ENCODE measurements around the gene TBC1D22A.

The TBC1D22A gene

DNA sequence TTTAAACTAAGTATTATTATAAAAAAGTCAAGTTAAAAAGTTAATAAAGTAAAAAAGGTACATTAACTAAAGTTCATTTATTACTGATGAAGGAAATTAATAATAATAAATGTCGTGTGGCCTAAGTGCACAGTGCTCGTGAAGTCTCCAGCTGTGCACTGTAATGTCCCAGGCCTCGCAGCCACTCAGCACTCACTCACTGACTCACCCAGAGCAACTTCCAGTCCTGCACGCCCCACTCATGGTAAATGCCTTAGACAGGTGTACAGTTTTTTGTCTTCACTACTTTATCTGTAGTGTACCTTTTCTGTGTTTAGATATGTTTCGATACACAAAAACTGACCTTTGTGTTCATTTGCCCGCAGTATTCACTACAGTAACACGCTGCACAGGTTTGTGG is 175.5 kb downstream of the TBC1D22A start:
- no peak for DNase-seq

DNA sequence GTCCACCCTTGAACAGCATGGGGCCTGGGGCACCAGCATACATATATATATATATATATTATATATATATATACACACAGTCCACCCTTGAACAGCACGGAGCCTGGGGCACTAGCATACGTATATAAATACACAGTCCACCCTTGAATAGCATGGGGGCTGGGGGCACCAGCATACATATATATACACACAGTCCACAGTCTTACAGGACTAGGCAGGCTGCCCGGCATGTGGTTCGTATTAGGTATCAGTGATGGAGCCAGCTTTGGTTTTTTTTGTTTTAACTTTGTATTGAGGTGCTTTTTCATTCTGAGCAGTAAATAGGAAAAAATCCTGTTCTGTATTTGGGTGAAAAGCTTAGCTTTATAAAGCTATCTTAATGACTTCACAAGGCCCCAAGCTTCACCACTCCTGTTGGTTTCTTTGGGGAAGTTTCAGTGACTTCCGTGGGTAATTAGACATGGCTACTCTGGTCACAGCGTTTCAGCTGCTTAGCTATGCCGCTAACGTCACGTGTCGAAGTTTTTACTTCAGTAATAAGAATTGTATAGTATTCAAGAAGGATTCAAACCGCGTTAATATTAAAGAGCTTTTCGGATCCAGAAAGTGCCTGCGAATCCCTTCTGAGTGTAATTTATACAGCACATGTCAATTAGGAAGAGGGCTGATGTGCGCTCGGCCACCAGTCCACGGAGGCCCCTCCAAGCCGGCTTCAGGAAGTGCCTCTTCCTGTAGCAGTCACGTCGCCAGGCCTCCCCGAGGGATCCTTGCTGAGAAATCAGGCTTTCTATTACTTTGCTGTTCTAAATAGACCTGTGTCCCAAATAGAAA is 179.7 kb downstream of the TBC1D22A start:
- DNase-seq, result no peak

DNA sequence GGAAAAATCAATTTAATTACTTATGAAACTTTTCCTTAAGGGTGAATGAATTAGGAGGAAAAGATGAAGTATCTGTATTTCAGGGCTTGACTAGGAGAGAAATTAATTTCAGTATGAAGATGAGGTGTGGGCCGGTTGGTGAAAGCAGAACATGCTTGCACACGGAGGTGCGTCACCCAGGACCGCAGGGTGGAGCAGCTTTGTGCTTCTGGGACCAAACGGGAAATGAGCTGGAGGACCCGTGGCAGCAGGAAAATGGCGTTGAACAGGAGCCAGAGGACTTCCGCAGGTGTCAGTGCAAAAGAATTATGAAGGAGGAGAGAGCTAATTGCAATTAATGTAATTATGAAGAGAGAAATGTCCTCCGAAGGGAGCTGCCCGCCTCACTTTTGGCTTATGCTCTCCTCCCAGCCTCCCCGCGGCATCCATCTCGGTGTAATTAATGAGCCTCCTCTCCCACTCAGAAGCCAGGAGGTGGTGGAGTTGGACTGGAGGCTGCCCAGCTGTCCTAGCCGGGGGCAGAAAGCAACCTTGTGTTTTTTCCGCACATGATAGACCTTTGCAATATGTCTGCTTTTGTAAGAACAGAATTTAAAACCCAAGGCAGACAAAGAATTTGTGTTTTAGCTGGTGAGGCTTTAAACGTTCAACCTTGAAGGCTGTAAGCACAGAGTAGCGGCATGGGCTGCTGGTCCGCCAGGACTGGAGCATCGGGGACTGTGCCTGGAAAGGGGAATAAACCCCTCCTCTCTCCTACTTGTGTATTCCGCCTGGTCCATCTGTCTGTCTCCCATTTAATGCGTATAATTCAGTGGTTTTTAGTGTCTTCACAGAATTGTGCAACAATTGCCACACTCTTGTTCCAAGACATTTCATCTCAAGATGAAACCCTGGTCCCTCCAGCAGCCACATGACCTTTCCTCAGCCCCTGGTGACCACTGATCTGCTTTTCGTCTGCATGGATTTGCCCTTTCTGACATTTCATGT is 180.6 kb downstream of the TBC1D22A start:
- DNase-seq, result no peak

DNA sequence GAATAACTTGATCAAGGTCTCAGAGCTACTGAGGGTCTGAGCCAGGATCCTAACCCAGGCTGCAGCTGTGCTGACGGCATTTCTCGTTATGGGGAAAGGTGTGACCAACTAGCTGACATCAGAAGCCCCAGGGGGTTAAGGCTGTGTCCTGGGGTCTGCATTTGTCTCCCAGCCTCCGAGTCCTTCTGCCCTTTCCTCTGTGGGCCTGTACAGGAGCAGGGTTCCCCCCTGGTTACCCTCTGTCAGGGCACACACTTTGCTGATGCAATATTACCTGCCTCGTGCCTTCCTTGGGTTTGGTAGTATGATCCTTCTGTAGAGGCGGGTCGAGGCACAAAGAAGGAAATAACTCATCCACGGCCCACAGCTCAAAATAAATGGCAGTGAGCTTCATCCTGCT is 183.0 kb downstream of the TBC1D22A start:
- DNase-seq, result no peak

DNA sequence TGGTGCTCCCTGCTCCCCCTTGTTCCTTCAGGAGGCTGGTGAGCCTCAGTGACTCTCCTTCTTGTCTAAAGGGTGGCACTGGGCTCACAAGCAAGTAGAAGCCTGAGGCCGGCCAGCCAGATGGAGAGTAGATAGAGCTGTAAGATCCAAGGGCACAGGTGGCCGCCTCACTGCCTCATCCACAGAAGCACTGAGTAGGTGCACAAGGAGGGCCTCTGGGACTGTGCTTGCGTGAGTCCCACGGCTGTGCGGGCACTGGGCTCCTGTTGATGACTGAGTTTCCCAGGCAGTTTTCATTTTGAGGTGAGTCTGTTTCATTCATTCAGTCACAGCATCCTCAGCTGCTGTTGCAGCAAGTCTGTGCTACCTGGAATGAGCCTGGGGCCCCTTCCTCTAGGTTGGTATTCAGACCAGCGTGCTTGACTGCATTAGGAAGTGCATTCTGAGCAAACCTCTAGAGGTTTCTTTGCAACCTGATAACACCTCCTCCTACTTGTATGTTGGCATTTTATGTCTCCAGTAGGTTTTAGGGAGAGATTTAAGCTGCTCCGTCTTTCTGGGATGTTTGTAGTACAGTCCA is 184.0 kb downstream of the TBC1D22A start:
- no peak for DNase-seq

DNA sequence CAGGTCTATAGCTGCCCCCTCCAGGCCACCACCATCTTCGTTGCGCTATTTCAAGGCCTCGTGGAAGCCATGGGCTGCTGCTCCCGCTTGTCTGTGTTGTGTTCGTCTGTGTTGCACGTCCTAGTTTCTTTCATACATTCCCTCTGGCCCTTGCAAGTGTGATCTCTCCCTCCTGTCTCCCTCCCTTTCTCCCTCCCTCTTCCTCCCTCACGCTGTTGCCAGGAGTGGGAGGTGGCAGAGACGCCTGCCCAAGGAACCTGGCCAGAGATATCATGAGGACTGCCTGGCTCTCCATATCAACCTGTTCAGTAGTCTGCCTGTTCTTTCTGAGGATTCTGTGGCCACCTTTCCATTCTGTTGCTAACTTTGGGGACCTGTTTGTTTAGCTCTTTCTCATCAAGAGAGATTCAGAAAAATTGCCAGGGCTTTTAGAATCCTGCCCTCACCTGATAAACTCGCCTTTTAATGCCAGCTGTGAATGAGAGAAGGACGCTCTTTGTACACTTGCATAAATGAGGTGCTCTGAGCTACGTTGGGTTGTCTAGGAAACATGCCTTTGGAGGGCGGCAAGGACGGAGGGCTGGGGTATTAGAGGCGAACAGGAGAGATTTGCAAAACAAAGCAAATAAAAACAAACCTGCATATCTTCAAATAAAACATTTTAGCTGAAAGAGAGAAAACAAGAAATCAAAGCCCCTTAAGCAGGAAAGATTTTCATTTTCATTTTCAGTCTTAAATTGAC is 185.2 kb downstream of the TBC1D22A start:
- no peak for DNase-seq

DNA sequence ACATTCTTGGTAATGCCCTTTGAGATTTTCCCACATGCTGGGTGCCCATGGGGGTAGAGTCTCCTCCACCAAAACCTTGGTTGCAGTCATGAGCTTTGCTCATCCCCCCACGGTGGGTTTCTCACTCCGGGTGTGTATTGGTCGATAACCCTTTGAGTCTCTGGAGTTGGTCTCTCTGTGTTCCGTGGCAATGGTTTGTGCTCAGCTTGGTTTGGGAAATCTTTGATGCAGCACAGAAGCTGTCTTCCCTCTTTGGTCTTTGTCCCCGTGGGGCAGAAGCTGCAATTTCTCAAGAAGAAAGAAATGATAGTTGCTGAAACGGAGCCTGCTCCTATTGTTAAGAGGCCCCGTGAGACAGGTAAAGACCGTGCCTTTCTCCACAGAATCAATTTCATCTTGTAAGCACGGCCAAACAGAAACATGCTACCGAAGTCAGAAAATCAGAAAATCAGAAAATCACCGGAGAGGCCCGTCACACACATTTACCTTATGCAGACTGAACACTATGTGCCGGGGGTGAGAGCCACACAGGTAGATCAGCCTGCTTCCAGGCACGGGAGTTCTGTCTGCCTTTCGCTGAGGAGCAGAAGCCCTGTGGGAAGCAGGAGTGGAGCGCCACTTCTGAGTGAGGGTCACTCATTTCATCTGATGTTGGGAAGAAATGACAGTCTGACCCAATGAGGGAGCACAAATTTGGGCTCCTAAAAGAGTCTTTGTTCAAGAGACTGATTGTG is 186.1 kb downstream of the TBC1D22A start:
- no peak for DNase-seq

DNA sequence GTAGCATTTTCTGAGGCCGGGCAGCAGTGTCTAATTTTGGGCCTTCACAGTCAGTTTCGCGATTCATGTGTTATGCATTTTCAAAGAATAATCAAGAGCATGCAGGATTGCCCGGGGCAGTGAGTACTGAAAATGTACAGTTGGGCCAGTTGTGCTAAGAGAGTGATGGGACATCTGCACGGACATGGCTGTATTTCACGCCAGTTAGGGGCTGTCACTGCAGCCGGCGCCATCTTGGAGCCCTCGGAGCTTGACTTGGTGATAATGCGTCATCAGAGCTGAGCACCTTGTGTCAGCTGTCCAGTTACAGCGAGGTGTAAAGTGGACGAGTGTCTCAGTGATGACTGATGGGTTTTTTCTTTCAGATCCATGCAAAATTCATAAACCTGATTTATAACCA is 188.9 kb downstream of the TBC1D22A start:
- no peak for DNase-seq

DNA sequence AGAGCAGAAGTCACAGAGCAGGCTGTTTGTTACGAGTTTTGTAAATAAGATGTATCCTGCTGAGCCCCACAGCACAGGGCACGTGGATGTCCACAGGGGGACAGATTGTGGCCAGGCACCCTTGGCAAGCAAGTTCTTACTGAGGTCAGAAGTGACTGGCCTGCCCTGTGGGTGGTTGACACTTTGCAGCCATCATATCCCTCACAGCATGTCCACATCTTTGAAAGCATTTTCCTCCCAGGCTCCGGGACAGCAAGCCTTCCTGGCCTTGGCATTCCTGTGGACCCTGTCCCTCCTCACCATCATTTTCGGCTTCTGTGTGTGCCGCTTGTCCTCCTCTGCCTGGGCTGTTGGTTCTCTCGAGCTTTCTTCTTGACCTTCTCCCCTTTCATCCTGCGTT is 189.5 kb downstream of the TBC1D22A start:
- DNase-seq, result no peak

DNA sequence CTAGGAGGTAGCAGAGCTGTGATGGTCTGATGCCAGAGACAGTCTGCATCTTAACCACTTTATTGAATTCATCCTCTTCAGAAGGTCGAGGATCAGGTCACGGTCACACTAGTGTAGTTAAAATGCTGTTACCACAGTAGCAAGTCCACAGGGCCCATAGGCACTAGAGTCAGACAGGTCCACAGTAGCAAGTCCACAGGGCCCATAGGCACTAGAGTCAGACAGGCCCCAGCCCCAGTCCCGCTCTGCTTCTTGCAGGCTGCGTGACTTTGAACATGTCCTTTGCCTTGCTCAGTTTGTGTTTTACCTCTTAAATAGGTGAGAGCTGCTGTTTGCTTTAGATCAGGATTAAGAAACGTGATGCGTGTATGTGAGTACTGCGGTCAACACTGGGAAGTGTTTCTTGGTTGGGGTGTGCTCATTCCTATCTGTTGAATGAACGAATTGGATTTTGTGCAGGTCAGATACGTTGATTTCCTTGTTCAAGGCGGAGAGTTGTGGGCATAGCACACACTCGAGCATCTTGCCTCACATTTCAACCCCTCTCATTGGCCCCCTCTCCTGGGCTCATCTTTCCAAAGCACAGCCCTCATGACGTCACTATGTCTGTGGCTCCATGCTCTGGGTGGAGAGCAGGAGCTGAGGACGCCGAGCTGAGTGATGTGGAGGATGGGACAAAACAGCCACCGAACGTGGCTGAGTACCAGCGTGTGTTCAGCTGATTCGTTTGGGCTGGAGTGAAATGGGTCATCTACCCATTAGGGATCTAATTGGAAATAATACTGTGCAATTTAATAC is 191.7 kb downstream of the TBC1D22A start:
- no peak for DNase-seq

DNA sequence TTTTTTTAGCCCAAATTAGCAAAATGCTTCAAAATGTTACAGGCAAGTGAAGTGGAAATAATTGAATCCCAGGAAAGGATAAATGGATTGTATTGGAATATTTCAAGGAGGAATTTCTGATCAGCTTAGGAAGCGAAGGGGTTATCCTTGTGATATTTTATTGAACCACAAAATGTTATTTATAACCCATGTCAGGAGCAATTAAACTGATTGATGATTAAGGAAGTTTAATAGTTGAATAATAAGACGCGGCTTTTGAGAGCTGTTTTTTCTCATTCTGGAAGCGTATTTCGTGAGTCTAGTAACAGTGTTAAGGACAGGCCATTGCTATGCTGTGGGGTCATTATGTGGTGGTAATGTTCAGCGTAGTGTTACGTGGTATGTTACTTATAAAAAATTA is 192.3 kb downstream of the TBC1D22A start:
- no peak for DNase-seq

DNA sequence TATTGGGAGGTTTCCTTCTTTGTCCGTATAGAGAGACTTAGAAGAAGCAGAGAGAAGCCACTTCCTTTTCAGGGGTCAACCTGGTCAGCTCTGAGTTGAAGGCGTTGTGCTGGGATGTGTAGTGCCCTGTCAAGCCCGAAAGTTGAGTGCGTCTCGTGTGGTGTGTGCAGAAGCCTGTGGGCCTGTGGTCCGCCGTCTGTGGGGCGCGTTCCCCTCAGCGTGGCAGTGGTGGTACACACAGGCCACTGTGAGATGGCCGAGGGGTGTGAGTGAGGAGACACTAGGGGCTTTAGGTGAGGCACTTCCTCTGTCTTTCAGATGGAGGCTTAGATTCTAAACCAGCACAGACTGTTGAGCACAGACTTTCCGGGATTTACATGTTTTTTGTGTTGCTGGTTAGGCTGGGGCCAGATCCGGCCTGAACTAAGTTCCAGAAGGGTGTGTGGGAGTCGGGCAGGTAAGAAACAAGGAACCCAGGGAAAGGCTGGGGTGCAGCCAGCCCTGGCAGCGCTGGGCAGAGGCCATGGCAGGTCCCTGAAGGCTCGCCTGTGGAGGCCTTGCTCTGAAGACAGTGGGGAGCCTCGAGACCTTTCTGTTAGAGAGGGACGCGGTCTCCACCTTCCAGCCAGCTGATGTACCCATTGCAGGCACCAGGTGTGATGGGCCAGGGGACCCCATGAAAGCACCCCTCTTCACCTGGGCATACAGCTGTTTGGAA is 194.2 kb downstream of the TBC1D22A start:
- DNase-seq, result no peak

DNA sequence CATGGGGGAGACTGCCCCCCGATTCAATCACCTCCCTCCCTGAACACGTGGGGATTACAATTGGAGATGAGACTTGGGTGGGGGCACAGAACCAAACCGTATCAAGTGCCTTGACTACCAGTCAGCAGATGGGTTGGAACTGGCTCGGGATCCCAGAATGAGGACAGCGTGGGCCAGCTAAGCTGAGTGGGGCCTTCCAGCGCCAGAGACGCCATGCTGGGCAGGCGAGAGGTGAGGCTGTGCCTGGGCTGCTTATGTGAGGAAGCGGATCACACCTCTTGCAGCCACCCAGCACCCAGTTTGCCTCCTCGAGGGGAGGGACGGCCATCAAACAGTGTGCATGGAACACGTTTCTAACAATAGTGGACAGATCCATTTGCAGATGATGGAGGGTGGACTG is 195.1 kb downstream of the TBC1D22A start:
- DNase-seq, result no peak

DNA sequence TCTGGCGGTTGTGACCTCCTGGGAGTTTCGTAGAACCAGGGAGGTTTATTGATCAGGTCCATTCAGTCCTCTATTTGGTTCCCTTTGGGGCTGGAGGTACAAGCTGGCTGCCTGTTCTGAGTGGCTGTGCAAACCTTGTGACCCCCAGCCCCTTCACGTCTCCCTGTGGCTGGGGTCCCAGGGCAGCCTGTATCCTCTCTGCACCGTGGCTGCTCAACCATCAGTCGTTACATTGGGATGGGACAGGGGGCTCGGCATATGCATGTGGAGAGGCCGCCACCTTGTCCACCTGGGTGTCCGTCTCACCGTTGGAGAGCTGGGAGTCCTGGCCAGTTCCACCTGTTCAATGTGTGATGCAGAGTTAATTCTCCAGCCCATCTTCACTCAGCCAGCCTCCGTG is 195.7 kb downstream of the TBC1D22A start:
- no peak for DNase-seq

DNA sequence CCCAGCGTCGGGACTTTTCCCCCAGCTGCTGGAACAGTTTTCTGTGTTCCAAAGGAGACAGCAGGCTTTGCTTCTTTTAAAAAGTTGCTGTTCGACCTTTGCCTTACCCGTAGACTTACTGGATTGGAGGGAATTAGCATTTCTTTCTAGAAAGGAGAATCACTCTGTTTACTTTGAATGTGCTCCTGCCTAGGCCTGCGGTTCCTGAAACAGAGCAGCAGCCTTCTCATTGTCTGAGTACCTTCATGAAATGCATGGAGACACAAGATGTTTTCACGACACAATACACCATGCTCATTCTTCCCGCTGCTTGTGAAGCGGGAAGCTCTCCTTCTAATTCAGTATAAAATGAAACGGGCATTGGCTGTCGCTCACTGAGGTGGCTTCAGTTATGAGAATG is 196.2 kb downstream of the TBC1D22A start:
- DNase-seq, result no peak

DNA sequence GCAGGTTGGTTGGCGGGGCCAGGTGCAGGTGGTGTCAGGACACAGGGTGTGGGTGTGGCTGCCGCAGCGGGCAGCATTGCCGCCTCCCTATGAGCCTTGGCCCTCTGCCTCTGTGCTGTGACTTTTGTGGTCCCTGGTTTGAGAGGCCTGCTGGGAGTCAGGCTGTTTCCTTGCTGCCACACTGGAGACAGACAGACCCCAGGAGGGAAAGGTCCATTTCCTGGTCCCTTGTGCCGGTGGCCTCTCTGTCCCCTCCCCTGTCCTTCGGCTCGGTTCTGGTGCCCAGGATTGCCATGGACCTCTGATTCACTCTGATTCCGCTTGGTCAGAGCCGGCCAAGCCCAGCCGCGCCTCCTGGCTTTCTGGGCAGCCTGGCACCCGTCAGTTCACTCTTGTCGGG is 196.9 kb downstream of the TBC1D22A start:
- no peak for DNase-seq

DNA sequence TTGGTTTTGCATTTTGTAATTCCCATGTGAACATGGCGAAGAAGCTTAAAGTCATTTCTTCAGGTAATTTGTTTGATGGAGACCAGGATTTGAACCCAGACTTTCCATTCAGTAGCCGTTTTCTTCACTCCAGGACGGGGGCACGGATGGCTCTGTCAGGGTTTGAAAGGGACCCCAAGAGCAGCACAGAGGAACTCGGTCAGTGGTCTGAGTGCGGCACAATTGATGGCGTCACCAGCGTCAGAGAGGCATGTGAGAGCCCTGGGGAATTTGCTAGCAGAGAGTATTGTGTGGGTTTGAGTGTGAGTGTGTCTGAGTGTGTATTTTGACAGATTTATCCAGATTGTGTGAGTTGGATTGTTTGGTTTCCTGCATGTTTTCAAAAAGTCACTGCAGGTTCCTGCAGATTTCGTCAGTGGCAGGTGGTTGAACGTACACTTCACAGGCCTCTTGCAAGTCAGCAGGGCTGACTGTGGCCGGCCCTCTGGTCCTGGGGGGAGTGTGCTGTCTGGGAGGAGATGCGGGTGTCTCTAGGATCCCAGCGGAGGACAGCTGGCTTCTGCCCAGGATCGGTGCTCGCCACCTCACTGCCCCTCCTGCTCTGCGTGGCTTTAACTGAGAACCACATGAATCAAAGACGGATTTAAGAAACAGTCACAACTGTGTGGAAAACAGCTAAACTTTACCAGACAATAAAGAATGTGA is 199.3 kb downstream of the TBC1D22A start:
- no peak for DNase-seq

DNA sequence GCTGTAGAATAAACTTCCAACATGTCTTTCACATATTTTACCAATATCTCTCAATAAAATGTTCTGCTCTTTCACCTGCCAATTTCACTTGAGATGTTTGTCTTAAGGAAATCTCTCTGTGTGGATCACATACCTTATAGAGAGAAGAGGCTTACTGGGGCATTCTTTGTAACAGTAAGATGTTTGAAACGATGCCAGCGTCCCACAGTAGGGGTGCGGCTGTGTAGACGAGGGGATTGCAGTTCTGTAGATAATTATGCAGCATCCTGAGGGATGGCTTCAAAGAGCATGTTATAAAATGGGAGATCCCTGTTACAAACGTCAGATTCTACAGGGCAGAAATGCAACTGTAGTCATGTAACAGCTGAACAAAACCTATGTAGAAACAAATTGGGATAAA is 200.0 kb downstream of the TBC1D22A start:
- no peak for DNase-seq

DNA sequence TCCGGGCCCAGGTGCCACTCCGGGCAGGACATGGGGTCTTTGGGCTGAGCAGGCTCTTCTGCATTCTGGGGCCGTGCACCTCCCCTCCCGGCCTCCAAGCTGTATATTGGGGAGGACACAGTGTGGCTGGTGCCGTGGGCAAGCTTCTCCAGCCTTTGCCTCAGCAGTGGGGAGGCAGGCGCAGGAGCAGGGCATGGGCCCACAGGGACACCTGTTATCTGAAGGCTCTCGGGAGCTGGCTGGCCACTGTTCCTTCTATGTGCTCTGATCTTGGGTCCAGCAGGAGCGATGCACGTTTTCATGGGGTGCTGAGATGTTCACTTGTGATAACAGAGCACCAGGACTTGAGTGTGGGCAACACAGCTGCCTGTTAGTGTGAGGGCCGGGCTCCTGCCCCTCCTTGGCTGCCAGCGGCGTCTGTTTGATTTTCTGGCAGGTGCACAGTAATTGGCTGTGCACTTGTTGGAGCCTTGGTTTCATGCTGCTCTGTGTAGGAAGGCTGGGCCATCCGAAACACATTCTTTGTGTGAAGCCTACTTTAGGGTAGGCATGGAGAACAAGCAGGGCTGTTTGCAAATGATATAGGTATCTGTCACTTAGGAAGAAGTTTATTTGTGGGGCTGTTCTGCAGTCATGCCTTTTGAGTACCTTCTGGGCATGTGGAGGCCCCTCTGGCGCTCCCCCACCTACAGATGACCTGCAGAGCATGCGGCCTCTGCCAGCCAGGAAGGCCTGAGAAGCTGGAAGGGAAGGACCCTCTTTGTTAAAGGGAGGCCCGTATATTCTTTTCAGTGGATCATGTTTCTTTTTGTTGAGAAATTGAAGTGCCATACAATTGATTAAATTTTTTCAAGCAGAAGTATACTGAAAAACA is 201.5 kb downstream of the TBC1D22A start:
- no peak for DNase-seq
